Prostate gland (tissue), 2 donors: ENCODE results near the gene EGFLAM. TPM values are rescaled to one million over a fixed set of nuclear protein-coding genes. Genes with fewer than 3 reads are reported as not detected.

Experiments
- DNase-seq: peaks from one replicate; pipeline ENCODE4 v3.0.0-alpha.2; 2019; ENCODE audit warnings: low spot score
- H3K27ac ChIP-seq, 2 donors: fragments of 200-600 bp; sonication (generic); 2 replicates each; pipeline ENCODE4 v1.5.1; 2017 to 2019
- H3K27me3 ChIP-seq: fragments of 200-600 bp; sonication (generic); replicated peaks from 2 replicates; pipeline ENCODE4 v1.5.1; 2019; ENCODE audit not compliant: insufficient read depth
- H3K36me3 ChIP-seq, 2 donors: fragments of 200-600 bp; sonication (generic); 1 replicate in 1 of 2; 2 replicates in 1 of 2; pipeline versions ENCODE4 v1.5.1 to v1.8.1; 2017 to 2019
- H3K4me1 ChIP-seq: fragments of 200-600 bp; sonication (generic); replicated peaks from 2 replicates; pipeline ENCODE4 v1.5.1; 2019
- H3K4me3 ChIP-seq, 2 donors: fragments of 200-600 bp; sonication (generic); 2 replicates each; pipeline ENCODE4 v1.5.1; 2017 to 2019
- H3K9me3 ChIP-seq: fragments of 200-600 bp; sonication (generic); 2 replicates; pipeline ENCODE4 v1.5.1; 2017
- CTCF ChIP-seq, 4 experiments: fragments of 200-600 bp in 2 of 4; fragments of 450-650 bp in 2 of 4; sonication (generic) in 2 of 4; IDR thresholded peaks; 1 replicate in 3 of 4; 2 replicates in 1 of 4; pipeline ENCODE4 v1.5.1; 2016 to 2019; ENCODE audit warnings: antibody characterized with exemption in 4 of 4, mild to moderate bottlenecking in 2 of 4, moderate library complexity in 2 of 4
- POLR2A ChIP-seq: fragments of 450-650 bp; IDR thresholded peaks from one replicate; pipeline ENCODE4 v1.6.1; 2016; ENCODE audit warnings: antibody characterized with exemption, mild to moderate bottlenecking
- POLR2AphosphoS5 ChIP-seq: sonication (generic); formaldehyde crosslinking; IDR thresholded peaks from one replicate; pipeline ENCODE4 v1.6.1; 2017; ENCODE audit warnings: antibody characterized with exemption
- WGBS: methylation state at CpG from one replicate; pipeline ENCODE4 v1.1.5; 2018; 5-methylcytosine and 5-hydroxymethylcytosine counted together
- intact Hi-C: fragments of 100-400 bp; cut with DNase I; formaldehyde crosslinking; loops from one replicate; pipeline ENCODE4 v1.14.2; 2022
- total RNA-seq, 2 donors: library from RNA; depleted of rRNA; stranded (reverse); fragments of >200 nt; gene quantifications; one replicate each; pipeline ENCODE4 v1.1.0, GENCODE V29; 2016

The EGFLAM gene
- total RNA-seq, 2 donors from 2014 or later = 4.1 to 14.1 TPM

GRCh38 chr5:38378579-38378978 is 120.2 kb downstream of the EGFLAM start:
- Histone ChIP-seq H3K27me3 (no peaks in the 10 kb centered on the region), H3K4me3 (no peak overlapping the region), H3K9me3 (no peaks in the 10 kb centered on the region), H3K4me1 (no peaks in the 10 kb centered on the region), H3K27ac (no peak overlapping the region), H3K36me3 (no peaks in the 10 kb centered on the region)
- intact Hi-C loops = no loop called here
- TF ChIP-seq CTCF (IDR thresholded peaks at IDR 0.05) (no peak), POLR2AphosphoS5 (no peak), POLR2A (no peak)
- no peak for DNase-seq
- WGBS = 67% methylated on average over 1 of the region's 1 CpG

- intact Hi-C loops = no loop called here
- no peaks in the 10 kb centered on the region for H3K9me3 ChIP-seq
- H3K27ac ChIP-seq = no peak overlapping the region
- 40% methylated on average over 7 of the region's 7 CpGs for WGBS
- H3K27me3 ChIP-seq = no peaks in the 10 kb centered on the region
- H3K4me3 ChIP-seq = no peak overlapping the region
- no peaks in the 10 kb centered on the region for H3K4me1 ChIP-seq
- H3K36me3 ChIP-seq = no peaks in the 10 kb centered on the region
- TF ChIP-seq CTCF (IDR thresholded peaks at IDR 0.05) (no peak), POLR2A (no peak), POLR2AphosphoS5 (no peak)
- DNase-seq = no peak
Observed at GRCh38 chr5:38379350-38379937, 121.1 kb downstream of the EGFLAM start.

- 67% methylated on average over 4 of the region's 4 CpGs for WGBS
- no peaks in the 10 kb centered on the region for H3K9me3 ChIP-seq
- no peak overlapping the region for H3K4me3 ChIP-seq
- intact Hi-C loops = loop anchor here (5.0 kb wide), 1 partner anchor 427 kb away; no protein-coding TSS in a partner anchor
- no peaks in the 10 kb centered on the region for H3K4me1 ChIP-seq
- TF ChIP-seq POLR2AphosphoS5 = no peak
- TF ChIP-seq POLR2A = no peak
- no peak for TF ChIP-seq CTCF (IDR thresholded peaks at IDR 0.05)
- H3K27me3 ChIP-seq = no peaks in the 10 kb centered on the region
- no peaks in the 10 kb centered on the region for H3K36me3 ChIP-seq
- DNase-seq = no peak
- no peak overlapping the region for H3K27ac ChIP-seq
Observed at GRCh38 chr5:38380537-38380936, 122.2 kb downstream of the EGFLAM start.

- intact Hi-C loops = loop anchor here (5.0 kb wide), 1 partner anchor 426 kb away; no protein-coding TSS in a partner anchor
- DNase-seq = no peak
- H3K27ac ChIP-seq = no peak overlapping the region
- no peaks in the 10 kb centered on the region for H3K36me3 ChIP-seq
- no peaks in the 10 kb centered on the region for H3K27me3 ChIP-seq
- no peak overlapping the region for H3K4me3 ChIP-seq
- no peak for TF ChIP-seq CTCF (IDR thresholded peaks at IDR 0.05)
- TF ChIP-seq POLR2AphosphoS5 = no peak
- no peak for TF ChIP-seq POLR2A
- no peaks in the 10 kb centered on the region for H3K9me3 ChIP-seq
- WGBS = 72% methylated on average over 5 of the region's 5 CpGs
- H3K4me1 ChIP-seq = no peaks in the 10 kb centered on the region
Observed at GRCh38 chr5:38381361-38381760, 123.0 kb downstream of the EGFLAM start.

- Histone ChIP-seq H3K27me3 (no peaks in the 10 kb centered on the region), H3K27ac (no peak overlapping the region), H3K36me3 (no peaks in the 10 kb centered on the region), H3K9me3 (no peaks in the 10 kb centered on the region), H3K4me3 (no peak overlapping the region), H3K4me1 (no peaks in the 10 kb centered on the region)
- TF ChIP-seq CTCF (IDR thresholded peaks at IDR 0.05) (peak; percentile 42 to 70 (median 62)), POLR2AphosphoS5 (no peak)
- WGBS = 35% methylated on average over 7 of the region's 7 CpGs
- DNase-seq = peak; percentile 51
- intact Hi-C loops = loop anchor here (5.0 kb wide), 1 partner anchor 424 kb away; no protein-coding TSS in a partner anchor
Observed at GRCh38 chr5:38382898-38383297, 124.5 kb downstream of the EGFLAM start.
